H9 (cell line): Measurements from ENCODE around the gene TSC2. TPM values are rescaled to one million over a fixed set of nuclear protein-coding genes. Genes with fewer than 3 reads are reported as not detected.

Experiments
- DNase-seq: peaks from one replicate; pipeline ENCODE4 v3.0.0-alpha.2; 2017
- H2AFZ ChIP-seq: one replicate; pipeline ENCODE4 v1.6.1; 2013; ENCODE audit warnings: mild to moderate bottlenecking, low read length, control low read depth, moderate library complexity
- H2AK5ac ChIP-seq: 2 replicates; pipeline ENCODE4 v1.6.1; 2013; ENCODE audit warnings: low read length, control low read depth, mixed read lengths; ENCODE audit not compliant: insufficient read length
- H2BK120ac ChIP-seq: one replicate; pipeline ENCODE4 v1.6.1; 2013; ENCODE audit warnings: low read depth, mild to moderate bottlenecking, low read length, control low read depth, inconsistent platforms; ENCODE audit not compliant: poor library complexity, severe bottlenecking
- H2BK12ac ChIP-seq: 2 replicates; pipeline ENCODE4 v1.6.1; 2013; ENCODE audit warnings: low read length, control low read depth, mixed read lengths, low read depth; ENCODE audit not compliant: insufficient read length
- H2BK15ac ChIP-seq: 2 replicates; pipeline ENCODE4 v1.6.1; 2013; ENCODE audit warnings: low read depth, low read length, control low read depth
- H2BK20ac ChIP-seq: one replicate; pipeline ENCODE4 v1.6.1; 2013; ENCODE audit warnings: low read depth, mild to moderate bottlenecking, low read length, control low read depth, inconsistent platforms; ENCODE audit not compliant: poor library complexity, severe bottlenecking
- H2BK5ac ChIP-seq: 2 replicates; pipeline ENCODE4 v1.6.1; 2013; ENCODE audit warnings: low read length, control low read depth, mixed read lengths; ENCODE audit not compliant: insufficient read length
- H3K14ac ChIP-seq: 2 replicates; pipeline ENCODE4 v1.6.1; 2013; ENCODE audit warnings: low read length, control low read depth; ENCODE audit not compliant: insufficient read depth
- H3K18ac ChIP-seq: 2 replicates; pipeline ENCODE4 v1.6.1; 2013; ENCODE audit warnings: low read depth, mild to moderate bottlenecking, mixed read lengths, low read length, control low read depth; ENCODE audit not compliant: insufficient read length
- H3K23ac ChIP-seq: 2 replicates; pipeline ENCODE4 v1.6.1; 2013; ENCODE audit warnings: low read length, control low read depth, mixed read lengths, low read depth; ENCODE audit not compliant: insufficient read length
- H3K23me2 ChIP-seq: 2 replicates; pipeline ENCODE4 v1.6.1; 2013; ENCODE audit warnings: low read depth, mild to moderate bottlenecking, mixed read lengths, low read length, control low read depth; ENCODE audit not compliant: insufficient read length, poor library complexity, severe bottlenecking
- H3K27ac ChIP-seq: 2 replicates; pipeline ENCODE4 v1.5.1; 2013; ENCODE audit warnings: low read length, control low read depth, mixed read lengths, low read depth; ENCODE audit not compliant: insufficient read length
- H3K27me3 ChIP-seq: 2 replicates; pipeline ENCODE4 v1.6.1; 2013; ENCODE audit warnings: low read length, control low read depth, inconsistent platforms; ENCODE audit not compliant: insufficient read depth
- H3K4ac ChIP-seq: 2 replicates; pipeline ENCODE4 v1.6.1; 2013; ENCODE audit warnings: low read depth, mild to moderate bottlenecking, control low read depth, inconsistent platforms, low read length, moderate library complexity
- H3K4me1 ChIP-seq: 2 replicates; pipeline ENCODE4 v1.6.1; 2013; ENCODE audit warnings: low read length, control low read depth, inconsistent platforms; ENCODE audit not compliant: insufficient read depth
- H3K4me2 ChIP-seq: 2 replicates; pipeline ENCODE4 v1.6.1; 2013; ENCODE audit warnings: low read length, control low read depth, mixed read lengths; ENCODE audit not compliant: insufficient read length, insufficient read depth
- H3K56ac ChIP-seq: 2 replicates; pipeline ENCODE4 v1.6.1; 2013; ENCODE audit warnings: low read depth, mild to moderate bottlenecking, mixed read lengths, low read length, control low read depth; ENCODE audit not compliant: insufficient read length
- H3K79me1 ChIP-seq: 2 replicates; pipeline ENCODE4 v1.6.1; 2013; ENCODE audit warnings: low read depth, mild to moderate bottlenecking, moderate library complexity, low read length, control low read depth, inconsistent platforms; ENCODE audit not compliant: insufficient read depth, poor library complexity, severe bottlenecking
- H3K79me2 ChIP-seq: 2 replicates; pipeline ENCODE4 v1.6.1; 2013; ENCODE audit warnings: low read length, control low read depth, inconsistent platforms; ENCODE audit not compliant: insufficient read depth
- H3K9ac ChIP-seq: 2 replicates; pipeline ENCODE4 v1.6.1; 2013; ENCODE audit warnings: low read length, control low read depth, mixed read lengths; ENCODE audit not compliant: insufficient read length; ENCODE audit errors: extremely low read depth
- H3K9me3 ChIP-seq: one replicate; pipeline ENCODE4 v1.6.1; 2013; ENCODE audit warnings: low read depth, low read length, inconsistent platforms; ENCODE audit not compliant: control insufficient read depth
- H3T11ph ChIP-seq: one replicate; pipeline ENCODE4 v1.6.1; 2013; ENCODE audit warnings: mild to moderate bottlenecking, low read length, control low read depth, inconsistent platforms
- H4K20me1 ChIP-seq: one replicate; pipeline ENCODE4 v1.6.1; 2013; ENCODE audit not compliant: control insufficient read depth, insufficient read length, insufficient read depth
- H4K5ac ChIP-seq: 2 replicates; pipeline ENCODE4 v1.6.1; 2013; ENCODE audit warnings: low read depth, mild to moderate bottlenecking, mixed read lengths, low read length, control low read depth; ENCODE audit not compliant: insufficient read length
- H4K8ac ChIP-seq: replicated peaks from 2 replicates; pipeline ENCODE4 v1.6.1; 2013; ENCODE audit warnings: low read length, control low read depth, mixed read lengths, low read depth; ENCODE audit not compliant: insufficient read length
- H4K91ac ChIP-seq: 2 replicates; pipeline ENCODE4 v1.6.1; 2013; ENCODE audit warnings: low read depth, mild to moderate bottlenecking, moderate library complexity, mixed read lengths, low read length, control low read depth; ENCODE audit not compliant: insufficient read length
- H3K27ac Mint-ChIP-seq, 3 experiments: 2 replicates in 2 of 3; 3 replicates in 1 of 3; pipeline ENCODE4 v1.8.0; 2020 to 2021; ENCODE audit warnings: mixed read lengths in 3 of 3, mild to moderate bottlenecking in 1 of 3, moderate library complexity in 1 of 3
- H3K27me3 Mint-ChIP-seq: 2 replicates; pipeline ENCODE4 v1.8.0; 2021; ENCODE audit warnings: low read depth, mild to moderate bottlenecking, moderate library complexity, mixed read lengths
- H3K36me3 Mint-ChIP-seq, 3 experiments: 2 replicates in 2 of 3; 3 replicates in 1 of 3; pipeline ENCODE4 v1.8.0; 2020 to 2021; ENCODE audit warnings: low read depth in 3 of 3, mixed read lengths in 3 of 3; ENCODE audit not compliant: insufficient read depth in 1 of 3
- H3K4me1 Mint-ChIP-seq, 2 experiments: 2 replicates each; pipeline ENCODE4 v1.8.0; 2020; ENCODE audit warnings: mixed read lengths in 2 of 2
- H3K4me3 Mint-ChIP-seq, 2 experiments: 2 replicates in 1 of 2; 3 replicates in 1 of 2; pipeline ENCODE4 v1.8.0; 2020 to 2021; ENCODE audit warnings: mild to moderate bottlenecking in 2 of 2, mixed read lengths in 2 of 2, moderate library complexity in 1 of 2
- H3K9me3 Mint-ChIP-seq, 2 experiments: 2 replicates in 1 of 2; 3 replicates in 1 of 2; pipeline ENCODE4 v1.8.0; 2020; ENCODE audit warnings: mild to moderate bottlenecking in 2 of 2, mixed read lengths in 2 of 2, moderate library complexity in 1 of 2
- WGBS: extraction: QIAGEN DNeasy Blood & Tissue Kit; methylation state at CpG from one replicate; pipeline ENCODE4 v1.1.7; 2013; ENCODE audit warnings: missing lambda C conversion rate, low lambda C conversion rate, mixed read lengths; ENCODE audit not compliant: insufficient read length; ENCODE audit errors: extremely low coverage; 5-methylcytosine and 5-hydroxymethylcytosine counted together
- total RNA-seq: library from RNA; stranded (reverse); gene quantifications from 2 replicates; pipeline ENCODE4 v1.2.1, GENCODE V29; 2021
- TF ChIP-seq, protein P1 (sequence below): fragments of 200-600 bp; sonication (generic); conservative IDR thresholded peaks from 3 replicates; pipeline ENCODE4 v1.8.0; 2021; ENCODE audit warnings: antibody characterized with exemption, mild to moderate bottlenecking

TSC2 gene
- total RNA-seq, 1 experiment from 2014 or later: 122 TPM

DNA sequence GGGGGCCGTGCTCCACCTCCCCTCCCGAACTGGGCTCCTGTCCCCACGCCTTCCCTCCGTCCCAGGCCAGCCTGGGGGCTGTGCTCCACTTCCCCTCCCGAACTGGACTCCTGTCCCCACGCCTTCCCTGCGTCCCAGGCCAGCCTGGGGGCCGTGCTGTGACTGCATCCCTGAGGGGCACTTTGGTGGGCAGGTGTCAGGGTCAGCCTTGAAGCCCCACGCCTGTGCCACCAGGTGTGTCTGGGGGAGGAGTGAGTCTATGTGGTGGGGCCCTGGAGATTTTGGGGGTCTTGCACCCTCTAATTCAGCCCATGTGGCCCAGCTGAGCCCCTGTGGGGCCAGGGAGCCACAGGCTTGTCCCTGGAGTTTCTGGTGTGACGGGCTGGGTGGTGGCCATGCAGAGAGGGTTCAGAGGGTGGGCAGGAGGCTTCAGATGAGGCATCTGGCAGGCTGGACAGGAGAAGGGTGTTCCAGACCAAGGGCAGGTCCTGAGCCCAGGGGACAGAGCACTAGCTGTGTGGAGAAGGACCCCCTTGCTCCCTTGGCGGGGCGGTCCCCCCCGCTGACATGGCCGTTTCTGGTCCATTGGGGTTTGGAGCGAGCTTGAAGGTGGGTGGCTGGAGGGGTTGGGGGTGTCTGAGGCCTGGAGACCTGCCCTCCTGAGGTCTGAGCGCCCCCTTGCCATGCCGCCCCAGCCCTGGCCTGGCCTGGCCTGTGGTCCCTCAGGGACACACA, 12.9 kb upstream of the TSC2 start:
- no peak overlapping the region for H2BK120ac ChIP-seq
- no peak overlapping the region for H2AK5ac ChIP-seq
- no CpG with 5 or more reads among the region's 17 CpGs for WGBS
- H2AFZ ChIP-seq: no peak overlapping the region
- Mint-ChIP-seq H3K27me3 (no peaks in the 10 kb centered on the region), H3K27ac (peak overlapping the region in 1 of 3 experiments; percentile 47; a peak in 2 of 7 replicates), H3K36me3 (no peaks in the 10 kb centered on the region; a peak in 2 of 7 replicates), H3K4me1 (peaks cover 7 to 9% of the 10 kb centered on the region in 2 experiments), H3K9me3 (no peaks in the 10 kb centered on the region), H3K4me3 (no peak overlapping the region)
- H2BK12ac ChIP-seq: no peak overlapping the region
- H3K4me1 ChIP-seq: no peaks in the 10 kb centered on the region
- no peaks in the 10 kb centered on the region for H4K20me1 ChIP-seq
- H4K5ac ChIP-seq: no peak overlapping the region
- H3K4me2 ChIP-seq: no peak overlapping the region
- no peak overlapping the region for H3K27ac ChIP-seq
- no peak for DNase-seq
- H4K91ac ChIP-seq: no peak overlapping the region
- no peak overlapping the region for H2BK5ac ChIP-seq
- H3K23ac ChIP-seq: no peak overlapping the region
- H3K56ac ChIP-seq: no peak overlapping the region
- no peak overlapping the region for H3K9ac ChIP-seq
- no peak overlapping the region for H2BK15ac ChIP-seq
- no peak overlapping the region for H2BK20ac ChIP-seq
- H3K18ac ChIP-seq: no peak overlapping the region
- H3T11ph ChIP-seq: no peak overlapping the region
- no peak overlapping the region for H4K8ac ChIP-seq
- no peaks in the 10 kb centered on the region for H3K27me3 ChIP-seq
- H3K14ac ChIP-seq: no peak overlapping the region
- H3K9me3 ChIP-seq: no peaks in the 10 kb centered on the region
- no peak overlapping the region for H3K4ac ChIP-seq
- H3K79me1 ChIP-seq: no peaks in the 10 kb centered on the region
- H3K23me2 ChIP-seq: no peaks in the 10 kb centered on the region
- no peaks in the 10 kb centered on the region for H3K79me2 ChIP-seq
- TF ChIP-seq, protein P1, sequence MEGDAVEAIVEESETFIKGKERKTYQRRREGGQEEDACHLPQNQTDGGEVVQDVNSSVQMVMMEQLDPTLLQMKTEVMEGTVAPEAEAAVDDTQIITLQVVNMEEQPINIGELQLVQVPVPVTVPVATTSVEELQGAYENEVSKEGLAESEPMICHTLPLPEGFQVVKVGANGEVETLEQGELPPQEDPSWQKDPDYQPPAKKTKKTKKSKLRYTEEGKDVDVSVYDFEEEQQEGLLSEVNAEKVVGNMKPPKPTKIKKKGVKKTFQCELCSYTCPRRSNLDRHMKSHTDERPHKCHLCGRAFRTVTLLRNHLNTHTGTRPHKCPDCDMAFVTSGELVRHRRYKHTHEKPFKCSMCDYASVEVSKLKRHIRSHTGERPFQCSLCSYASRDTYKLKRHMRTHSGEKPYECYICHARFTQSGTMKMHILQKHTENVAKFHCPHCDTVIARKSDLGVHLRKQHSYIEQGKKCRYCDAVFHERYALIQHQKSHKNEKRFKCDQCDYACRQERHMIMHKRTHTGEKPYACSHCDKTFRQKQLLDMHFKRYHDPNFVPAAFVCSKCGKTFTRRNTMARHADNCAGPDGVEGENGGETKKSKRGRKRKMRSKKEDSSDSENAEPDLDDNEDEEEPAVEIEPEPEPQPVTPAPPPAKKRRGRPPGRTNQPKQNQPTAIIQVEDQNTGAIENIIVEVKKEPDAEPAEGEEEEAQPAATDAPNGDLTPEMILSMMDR: no peak
